Measurements from ENCODE around the gene CXCL3.

CXCL3 gene

GRCh38 chr4:74031576-74031975, 6.9 kb downstream of the CXCL3 start:
- TF ChIP-seq CTCF (conservative IDR thresholded peaks at IDR 0.05), result no peak
- no peak for TF ChIP-seq ZFX (IDR thresholded peaks at IDR 0.05)
- H3K27ac ChIP-seq, result no peak overlapping the region

- no peak overlapping the region for H3K27ac ChIP-seq
- no peak for TF ChIP-seq ZFX (IDR thresholded peaks at IDR 0.05)
- TF ChIP-seq CTCF (conservative IDR thresholded peaks at IDR 0.05), result no peak
Observed at GRCh38 chr4:74030285-74030684, 8.2 kb downstream of the CXCL3 start.

DNA sequence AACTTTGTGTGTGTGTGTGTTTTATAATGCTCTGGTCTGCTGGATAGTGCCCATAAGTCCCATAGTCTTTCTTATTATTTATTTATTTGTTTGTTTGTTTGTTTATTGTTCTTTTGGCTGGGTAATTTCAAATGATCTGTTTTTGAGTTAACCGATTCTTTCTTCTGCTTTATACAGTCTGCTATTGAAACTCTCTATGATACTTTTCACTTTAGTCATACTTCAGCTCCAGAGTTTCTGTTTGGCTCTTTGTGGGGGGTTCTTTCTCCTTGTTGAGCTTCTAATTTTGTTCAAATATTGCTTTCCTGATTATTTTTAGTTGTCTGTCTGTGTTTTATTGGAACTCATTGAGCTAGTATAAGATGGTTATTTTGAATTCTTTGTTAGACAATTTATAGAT, 10.0 kb downstream of the CXCL3 start:
- H3K27ac ChIP-seq, result no peak overlapping the region
- no peak for TF ChIP-seq ZFX (IDR thresholded peaks at IDR 0.05)
- no peak for TF ChIP-seq CTCF (conservative IDR thresholded peaks at IDR 0.05)

DNA sequence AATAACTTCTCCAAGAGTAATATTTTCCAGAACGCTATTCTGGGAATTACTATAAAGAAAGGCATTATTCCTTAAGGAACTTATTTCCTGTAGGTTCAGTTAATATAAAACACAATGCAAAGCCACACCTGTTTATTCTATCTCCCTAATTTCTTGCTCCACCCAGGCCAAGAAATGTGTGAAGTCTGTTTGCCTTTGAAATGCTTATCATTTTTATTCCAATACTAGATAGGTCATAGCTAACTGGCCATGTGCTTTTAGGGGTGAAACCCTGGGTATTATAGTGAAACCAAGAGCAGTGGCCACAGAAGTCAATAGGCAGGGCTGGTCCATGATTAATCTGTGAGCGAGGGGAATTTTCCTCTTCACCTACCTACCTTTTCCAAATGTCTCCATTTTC, 14.8 kb downstream of the CXCL3 start:
- TF ChIP-seq ZFX (IDR thresholded peaks at IDR 0.05) (no peak), CTCF (conservative IDR thresholded peaks at IDR 0.05) (no peak)
- H3K27ac ChIP-seq, result no peak overlapping the region

DNA sequence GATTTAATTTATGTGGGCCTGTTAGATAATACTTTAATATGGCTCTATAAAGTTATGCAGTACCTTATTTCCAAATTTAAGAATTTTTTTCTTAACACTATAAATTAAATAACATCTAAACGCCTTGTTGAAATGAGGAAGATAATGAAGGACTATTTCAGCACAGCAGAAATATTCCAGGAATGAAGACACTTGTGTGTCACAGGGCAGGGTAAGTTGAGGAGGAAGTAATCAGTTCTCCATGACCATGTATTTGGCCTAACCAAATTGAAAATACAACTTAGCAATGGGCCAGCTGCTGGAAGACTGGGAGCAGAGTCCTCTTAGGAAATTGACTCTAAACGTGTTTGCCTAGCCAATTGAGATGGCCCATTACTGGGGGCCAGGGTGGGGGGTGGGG, 16.9 kb downstream of the CXCL3 start:
- TF ChIP-seq CTCF (conservative IDR thresholded peaks at IDR 0.05) (no peak), ZFX (IDR thresholded peaks at IDR 0.05) (no peak)
- H3K27ac ChIP-seq, result no peak overlapping the region

DNA sequence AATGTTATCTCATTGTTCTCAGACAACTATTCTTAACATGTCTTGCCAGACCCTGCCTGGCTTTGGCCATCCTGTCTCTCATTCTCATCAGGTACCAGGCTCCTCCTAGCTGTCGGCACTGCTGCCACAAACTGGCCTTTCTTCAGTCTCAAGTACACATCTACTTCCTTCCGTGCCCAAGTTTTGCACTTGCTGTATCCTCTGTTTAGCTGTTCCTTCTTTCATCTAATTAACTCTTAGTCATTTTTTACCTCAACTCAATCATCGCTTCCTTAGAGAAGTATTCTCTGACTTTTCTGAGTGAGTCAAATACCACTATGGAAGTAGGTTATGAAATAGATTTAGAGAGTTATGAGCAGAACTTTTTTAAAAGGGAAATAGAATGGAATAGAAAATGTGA, 19.7 kb downstream of the CXCL3 start:
- TF ChIP-seq ZFX (IDR thresholded peaks at IDR 0.05) (no peak), CTCF (conservative IDR thresholded peaks at IDR 0.05) (no peak)
- H3K27ac ChIP-seq, result no peak overlapping the region

DNA sequence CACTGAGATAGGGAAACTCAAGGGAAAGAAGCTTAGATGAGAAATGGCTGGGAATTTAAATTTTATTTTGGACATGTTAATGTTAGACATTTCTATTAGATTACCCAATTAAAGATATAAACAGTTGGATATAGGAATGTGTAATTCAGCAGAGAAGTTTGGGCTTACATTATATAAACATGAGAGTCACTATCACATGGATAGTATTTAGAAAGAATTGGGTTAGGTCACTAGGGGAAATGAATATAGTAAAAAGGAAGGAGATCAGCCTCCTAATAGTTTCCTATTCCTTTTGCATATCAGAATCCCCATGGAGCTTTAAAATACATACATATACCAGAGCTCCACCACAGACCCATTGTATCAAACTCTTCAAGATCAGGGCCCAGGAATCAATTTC, 20.4 kb downstream of the CXCL3 start:
- TF ChIP-seq ZFX (IDR thresholded peaks at IDR 0.05) (no peak), CTCF (conservative IDR thresholded peaks at IDR 0.05) (no peak)
- H3K27ac ChIP-seq, result no peak overlapping the region
